Liver (tissue), 9 donors: ENCODE results near the gene PLCB1. TPM values are rescaled to one million over a fixed set of nuclear protein-coding genes. Genes with fewer than 3 reads are reported as not detected.

Experiments
- DNase-seq: peaks from one replicate; pipeline ENCODE4 v3.0.0-alpha.2; 2017; ENCODE audit warnings: low spot score
- H3K27ac ChIP-seq, 2 donors: one replicate each; pipeline ENCODE4 v1.7.0; 2013; ENCODE audit warnings: inconsistent platforms in 2 of 2, low read length in 2 of 2, control low read depth in 1 of 2, low read depth in 1 of 2, mild to moderate bottlenecking in 1 of 2
- H3K27me3 ChIP-seq, 4 donors: one replicate each; pipeline versions ENCODE4 v1.6.1 to v1.7.0; 2013; ENCODE audit warnings: low read length in 3 of 4, inconsistent platforms in 1 of 4, mild to moderate bottlenecking in 1 of 4, moderate library complexity in 1 of 4; ENCODE audit not compliant: control insufficient read depth in 4 of 4, insufficient read depth in 4 of 4
- H3K36me3 ChIP-seq, 4 donors: one replicate each; pipeline versions ENCODE4 v1.6.1 to v1.7.0; 2013; ENCODE audit warnings: low read length in 3 of 4, mild to moderate bottlenecking in 3 of 4, low read depth in 1 of 4, moderate library complexity in 1 of 4; ENCODE audit not compliant: control insufficient read depth in 4 of 4, insufficient read depth in 3 of 4
- H3K4me1 ChIP-seq, 4 donors: one replicate each; pipeline versions ENCODE4 v1.6.1 to v1.7.0; 2013; ENCODE audit warnings: low read length in 3 of 4, mild to moderate bottlenecking in 3 of 4, moderate library complexity in 1 of 4; ENCODE audit not compliant: control insufficient read depth in 4 of 4, insufficient read depth in 4 of 4
- H3K4me3 ChIP-seq, 3 donors: one replicate each; pipeline versions ENCODE4 v1.6.1 to v1.7.0; 2013; ENCODE audit warnings: low read length in 3 of 3, control low read depth in 1 of 3, low read depth in 1 of 3, mild to moderate bottlenecking in 1 of 3
- H3K9ac ChIP-seq, 2 donors: one replicate each; pipeline ENCODE4 v1.7.0; 2013; ENCODE audit warnings: low read length in 2 of 2, mild to moderate bottlenecking in 2 of 2, moderate library complexity in 2 of 2, control low read depth in 1 of 2, low read depth in 1 of 2
- H3K9me3 ChIP-seq, 4 donors: one replicate each; pipeline versions ENCODE4 v1.6.1 to v1.7.0; 2013; ENCODE audit warnings: low read length in 3 of 4; ENCODE audit not compliant: control insufficient read depth in 4 of 4
- EGR1 ChIP-seq, 2 donors: IDR thresholded peaks; 2 replicates each; pipeline ENCODE4 v1.6.1; 2016 to 2018; ENCODE audit warnings: antibody characterized with exemption in 2 of 2, low read depth in 2 of 2
- GABPA ChIP-seq, 2 donors: IDR thresholded peaks in 1 of 2; conservative IDR thresholded peaks in 1 of 2; 2 replicates each; pipeline ENCODE4 v1.6.1; 2016; ENCODE audit warnings: antibody characterized with exemption in 2 of 2, mild to moderate bottlenecking in 1 of 2, moderate library complexity in 1 of 2
- HNF4A ChIP-seq, 2 donors: conservative IDR thresholded peaks; 2 replicates each; pipeline ENCODE4 v1.6.1; 2016; ENCODE audit warnings: antibody characterized with exemption in 2 of 2, mild to moderate bottlenecking in 2 of 2
- HNF4G ChIP-seq: IDR thresholded peaks from 2 replicates; pipeline ENCODE4 v1.6.1; 2016; ENCODE audit warnings: antibody characterized with exemption
- NR2F2 ChIP-seq: IDR thresholded peaks from 2 replicates; pipeline ENCODE4 v1.6.1; 2016; ENCODE audit warnings: antibody characterized with exemption
- RAD21 ChIP-seq, 2 donors: IDR thresholded peaks; 2 replicates each; pipeline ENCODE4 v1.6.1; 2016; ENCODE audit warnings: antibody characterized with exemption in 2 of 2, mild to moderate bottlenecking in 2 of 2
- RXRA ChIP-seq, 2 donors: IDR thresholded peaks; 2 replicates each; pipeline ENCODE4 v1.6.1; 2017 to 2018; ENCODE audit warnings: antibody characterized with exemption in 2 of 2, mild to moderate bottlenecking in 1 of 2
- SP1 ChIP-seq: IDR thresholded peaks from 2 replicates; pipeline ENCODE4 v1.6.1; 2018; ENCODE audit warnings: antibody characterized with exemption, mild to moderate bottlenecking
- TAF1 ChIP-seq: conservative IDR thresholded peaks from 2 replicates; pipeline ENCODE4 v1.6.1; 2016; ENCODE audit warnings: antibody characterized with exemption, mild to moderate bottlenecking
- YY1 ChIP-seq: IDR thresholded peaks from 2 replicates; pipeline ENCODE4 v1.6.1; 2016; ENCODE audit warnings: antibody characterized with exemption, mild to moderate bottlenecking
- WGBS: extraction: QIAGEN DNeasy Blood & Tissue Kit; methylation state at CpG from one replicate; pipeline ENCODE4 v1.1.7; 2013; 5-methylcytosine and 5-hydroxymethylcytosine counted together
- polyA plus RNA-seq, 2 donors: library from polyadenylated mRNA; stranded (reverse) in 1 of 2; unstranded in 1 of 2; fragments of 200-250 nt in 1 of 2; fragments of >200 nt in 1 of 2; fragmentation: Nextera tagmentation in 1 of 2; extraction: Ambion mirVana in 1 of 2; gene quantifications; one replicate each; pipeline versions ENCODE4 v1.2.1 to v1.2.3, GENCODE V29; 2013 to 2015
- total RNA-seq, 2 donors: library from RNA; depleted of rRNA; stranded (reverse); fragments of >200 nt; gene quantifications; one replicate each; pipeline ENCODE4 v1.2.3, GENCODE V29; 2014
- TF ChIP-seq, protein P1 (sequence below): IDR thresholded peaks from 2 replicates; pipeline ENCODE4 v1.6.1; 2016; ENCODE audit warnings: antibody characterized with exemption
- TF ChIP-seq, protein P2 (sequence below): IDR thresholded peaks from 2 replicates; pipeline ENCODE4 v1.6.1; 2016; ENCODE audit warnings: antibody characterized with exemption
- TF ChIP-seq, protein P3 (sequence below): fragments of 150-350 bp; IDR thresholded peaks from 2 replicates; pipeline ENCODE4 v1.5.1; 2017; ENCODE audit warnings: improper control_type of control experiment, low read depth, low read length; ENCODE audit not compliant: missing input control
- donor health status: healthy.
- donor health status: healthy.
- donor health status: healthy.
- donor health status: healthy.
- donor health status: healthy.

PLCB1 gene
- total and polyA plus RNA-seq, 4 donors: 3.7 to 13.5 (median 5.9) TPM

DNA sequence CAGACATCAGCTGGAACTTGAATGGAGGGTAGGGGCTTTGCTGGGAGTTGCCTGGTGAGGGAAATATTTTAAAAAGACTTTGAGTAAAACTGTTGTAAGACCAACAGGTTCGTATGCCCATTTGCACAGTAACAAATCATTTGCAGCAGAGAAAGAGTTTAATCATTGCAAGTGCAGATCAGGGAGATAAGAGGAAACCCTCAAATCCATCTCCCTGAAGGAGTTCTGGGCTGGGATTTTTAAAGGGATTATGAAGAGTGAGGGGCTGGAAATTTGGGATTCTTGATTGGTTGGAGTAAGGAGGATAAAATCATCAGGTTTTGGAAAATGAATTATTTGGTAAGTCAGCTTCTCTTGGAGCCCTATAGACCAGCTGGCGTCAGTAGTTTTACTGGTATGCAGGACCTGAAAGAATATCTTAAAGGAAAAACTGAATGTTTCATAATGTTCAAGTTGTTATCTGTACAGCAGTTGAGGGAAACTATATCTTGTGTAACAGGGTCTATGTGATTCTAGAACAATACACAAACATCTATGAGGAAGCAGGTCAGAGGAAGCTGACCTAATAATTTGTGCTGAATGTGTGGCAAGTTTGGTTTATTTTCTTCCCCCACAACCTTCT lies 295.5 kb downstream of the PLCB1 start:
- Histone ChIP-seq H3K9me3 (no peaks in the 10 kb centered on the region), H3K4me3 (no peak overlapping the region), H3K36me3 (no peaks in the 10 kb centered on the region), H3K27ac (peak overlapping the region in 1 of 2 donors; percentile 36), H3K27me3 (no peaks in the 10 kb centered on the region), H3K9ac (no peak overlapping the region), H3K4me1 (no peaks in the 10 kb centered on the region)
- no peak for DNase-seq
- TF ChIP-seq HNF4A (conservative IDR thresholded peaks at IDR 0.05) (no peak), RAD21 (IDR thresholded peaks at IDR 0.05) (peak in 1 of 2 donors; percentile 14), SP1 (peak; percentile 16), NR2F2 (peak; percentile 28)
- 74% methylated on average over 2 of the region's 2 CpGs for WGBS

DNA sequence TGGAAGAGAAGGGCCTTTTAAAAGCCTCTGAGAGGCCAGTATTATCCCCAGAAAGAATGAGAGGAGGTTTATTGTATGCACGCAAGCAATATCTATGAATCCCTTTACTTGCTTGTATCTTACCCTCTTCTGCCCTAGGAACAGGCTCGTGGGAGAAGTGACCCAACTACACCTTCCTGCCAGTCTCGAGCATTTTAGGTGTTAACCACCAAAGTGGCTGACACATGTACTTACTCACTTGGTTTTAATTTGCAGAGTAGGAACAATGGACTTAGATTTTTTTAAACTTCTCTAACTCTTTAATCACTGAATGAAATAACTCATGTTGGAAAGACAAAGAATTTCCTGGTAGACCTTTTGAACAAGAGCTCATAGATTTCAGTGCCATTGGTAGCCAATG lies 296.9 kb downstream of the PLCB1 start:
- H3K9ac ChIP-seq: no peak overlapping the region
- no peaks in the 10 kb centered on the region for H3K27me3 ChIP-seq
- H3K36me3 ChIP-seq: no peaks in the 10 kb centered on the region
- no peak overlapping the region for H3K4me3 ChIP-seq
- no peak overlapping the region for H3K27ac ChIP-seq
- DNase-seq: no peak
- WGBS: 84% methylated on average over 3 of the region's 3 CpGs
- no peaks in the 10 kb centered on the region for H3K9me3 ChIP-seq
- H3K4me1 ChIP-seq: peaks cover 0 to 3% (median 0%) of the 10 kb centered on the region in 4 donors
- TF ChIP-seq TAF1: no peak
- no peak for TF ChIP-seq SP1
- no peak for TF ChIP-seq YY1
- TF ChIP-seq EGR1 (IDR thresholded peaks at IDR 0.05; ENCODE audit: low read depth in 2 of 2): no peak
- TF ChIP-seq, protein P1, sequence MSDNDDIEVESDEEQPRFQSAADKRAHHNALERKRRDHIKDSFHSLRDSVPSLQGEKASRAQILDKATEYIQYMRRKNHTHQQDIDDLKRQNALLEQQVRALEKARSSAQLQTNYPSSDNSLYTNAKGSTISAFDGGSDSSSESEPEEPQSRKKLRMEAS: no peak
- no peak for TF ChIP-seq NR2F2

DNA sequence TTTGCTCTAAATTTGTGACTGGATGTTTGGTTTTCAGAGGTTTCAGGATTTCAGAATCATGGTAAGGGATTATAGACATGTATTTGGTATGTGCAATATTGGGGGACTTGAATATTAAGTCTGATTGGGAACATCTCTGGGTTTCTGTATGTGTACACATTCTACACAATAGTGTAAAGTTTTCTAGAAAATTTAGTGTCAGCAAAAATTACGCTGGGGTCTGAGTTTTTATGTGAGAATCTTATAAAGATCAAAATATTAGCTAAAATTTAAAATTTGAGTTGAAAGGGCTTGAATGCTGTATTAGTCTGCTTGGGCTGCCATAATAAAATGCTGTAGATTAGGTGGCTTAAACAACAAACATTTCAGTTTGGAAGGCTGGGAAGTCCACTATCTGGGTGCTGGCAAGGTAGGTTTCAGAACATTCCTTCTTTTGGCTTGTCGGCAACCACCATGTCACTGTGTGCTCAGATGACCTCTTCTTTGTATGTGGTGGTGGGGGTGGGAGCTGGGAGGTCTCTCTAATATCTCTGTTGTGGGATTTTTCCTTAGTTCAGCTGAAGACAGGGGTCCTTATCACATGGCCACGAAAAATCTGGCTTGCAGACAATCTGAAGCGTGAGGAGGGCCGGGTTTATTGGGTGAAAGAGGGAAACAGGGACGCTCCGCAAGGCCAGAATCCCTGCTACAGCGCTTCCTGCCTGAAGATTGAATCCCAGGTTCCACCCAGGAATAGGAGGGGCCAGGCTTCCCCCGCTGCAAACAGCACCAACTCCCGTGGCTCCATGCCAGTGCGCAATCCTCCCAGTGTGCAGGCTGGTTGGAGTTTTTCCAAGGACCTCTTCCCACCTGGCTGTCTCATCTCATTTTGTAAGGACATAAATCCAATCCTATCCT lies 299.7 kb downstream of the PLCB1 start:
- DNase-seq: no peak
- Histone ChIP-seq H3K9me3 (no peaks in the 10 kb centered on the region), H3K4me3 (no peak overlapping the region), H3K27me3 (no peaks in the 10 kb centered on the region), H3K27ac (peak overlapping the region in 1 of 2 donors; percentile 43), H3K9ac (no peak overlapping the region), H3K4me1 (peaks cover 0 to 3% (median 0%) of the 10 kb centered on the region in 4 donors), H3K36me3 (no peaks in the 10 kb centered on the region)
- WGBS: 75% methylated on average over 11 of the region's 11 CpGs
- no peak for TF ChIP-seq RAD21 (IDR thresholded peaks at IDR 0.05)
- TF ChIP-seq TAF1: no peak
- no peak for TF ChIP-seq HNF4G
- TF ChIP-seq, protein P1: no peak
- TF ChIP-seq EGR1 (IDR thresholded peaks at IDR 0.05; ENCODE audit: low read depth in 2 of 2): no peak
- TF ChIP-seq YY1: no peak
- TF ChIP-seq, protein P2, sequence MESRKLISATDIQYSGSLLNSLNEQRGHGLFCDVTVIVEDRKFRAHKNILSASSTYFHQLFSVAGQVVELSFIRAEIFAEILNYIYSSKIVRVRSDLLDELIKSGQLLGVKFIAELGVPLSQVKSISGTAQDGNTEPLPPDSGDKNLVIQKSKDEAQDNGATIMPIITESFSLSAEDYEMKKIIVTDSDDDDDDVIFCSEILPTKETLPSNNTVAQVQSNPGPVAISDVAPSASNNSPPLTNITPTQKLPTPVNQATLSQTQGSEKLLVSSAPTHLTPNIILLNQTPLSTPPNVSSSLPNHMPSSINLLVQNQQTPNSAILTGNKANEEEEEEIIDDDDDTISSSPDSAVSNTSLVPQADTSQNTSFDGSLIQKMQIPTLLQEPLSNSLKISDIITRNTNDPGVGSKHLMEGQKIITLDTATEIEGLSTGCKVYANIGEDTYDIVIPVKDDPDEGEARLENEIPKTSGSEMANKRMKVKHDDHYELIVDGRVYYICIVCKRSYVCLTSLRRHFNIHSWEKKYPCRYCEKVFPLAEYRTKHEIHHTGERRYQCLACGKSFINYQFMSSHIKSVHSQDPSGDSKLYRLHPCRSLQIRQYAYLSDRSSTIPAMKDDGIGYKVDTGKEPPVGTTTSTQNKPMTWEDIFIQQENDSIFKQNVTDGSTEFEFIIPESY: no peak
- TF ChIP-seq GABPA (IDR thresholded peaks at IDR 0.05 in 1 of 2, conservative IDR thresholded peaks at IDR 0.05 in 1 of 2): no peak
- TF ChIP-seq, protein P3, sequence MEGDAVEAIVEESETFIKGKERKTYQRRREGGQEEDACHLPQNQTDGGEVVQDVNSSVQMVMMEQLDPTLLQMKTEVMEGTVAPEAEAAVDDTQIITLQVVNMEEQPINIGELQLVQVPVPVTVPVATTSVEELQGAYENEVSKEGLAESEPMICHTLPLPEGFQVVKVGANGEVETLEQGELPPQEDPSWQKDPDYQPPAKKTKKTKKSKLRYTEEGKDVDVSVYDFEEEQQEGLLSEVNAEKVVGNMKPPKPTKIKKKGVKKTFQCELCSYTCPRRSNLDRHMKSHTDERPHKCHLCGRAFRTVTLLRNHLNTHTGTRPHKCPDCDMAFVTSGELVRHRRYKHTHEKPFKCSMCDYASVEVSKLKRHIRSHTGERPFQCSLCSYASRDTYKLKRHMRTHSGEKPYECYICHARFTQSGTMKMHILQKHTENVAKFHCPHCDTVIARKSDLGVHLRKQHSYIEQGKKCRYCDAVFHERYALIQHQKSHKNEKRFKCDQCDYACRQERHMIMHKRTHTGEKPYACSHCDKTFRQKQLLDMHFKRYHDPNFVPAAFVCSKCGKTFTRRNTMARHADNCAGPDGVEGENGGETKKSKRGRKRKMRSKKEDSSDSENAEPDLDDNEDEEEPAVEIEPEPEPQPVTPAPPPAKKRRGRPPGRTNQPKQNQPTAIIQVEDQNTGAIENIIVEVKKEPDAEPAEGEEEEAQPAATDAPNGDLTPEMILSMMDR: no peak
- TF ChIP-seq RXRA (IDR thresholded peaks at IDR 0.05): no peak
